ENCODE measurements around the gene ASB16.
A peak's percentile ranks its signal among the peaks of the same experiment; 100 is the strongest.

Gene ASB16

GRCh38 chr17:44221862-44222111 lies 51.3 kb downstream of the ASB16 start:
- DNase-seq (ENCODE audit: low spot score): peak; percentile 18
- TF ChIP-seq CTCF (conservative IDR thresholded peaks at IDR 0.05; ENCODE audit: low read depth): no peak
- ChIA-PET POLR2A (ENCODE audit: low non-redundant PET) (interaction anchor here (0.5 to 1.4 kb wide), 6 partner anchors 33 to 930 kb away, joined by 3 to 4 read pairs (median 3); no protein-coding TSS in a partner anchor), CTCF (interaction anchor here (0.6 to 1.0 kb wide), 6 partner anchors 104 to 671 kb away, joined by 3 to 5 read pairs (median 4); partner anchors contain the start of gene GRN)
- peak overlapping the region; percentile 99 for H3K27ac ChIP-seq

- peak; percentile 60 for DNase-seq (ENCODE audit: low spot score)
- CTCF ChIA-PET: interaction anchor here (0.7 kb wide), 3 partner anchors 126 to 671 kb away, joined by 3 to 5 read pairs (median 5); no protein-coding TSS in a partner anchor
- H3K27ac ChIP-seq: peak overlapping the region; percentile 99
- TF ChIP-seq CTCF (conservative IDR thresholded peaks at IDR 0.05; ENCODE audit: low read depth): peak; percentile 39
- POLR2A ChIA-PET (ENCODE audit: low non-redundant PET): interaction anchor here (0.5 to 1.4 kb wide), 6 partner anchors 75 to 930 kb away, joined by 3 to 4 read pairs (median 3); no protein-coding TSS in a partner anchor
Measured at GRCh38 chr17:44222112-44222869, 51.8 kb downstream of the ASB16 start.

GRCh38 chr17:44223541-44224071 lies 53.1 kb downstream of the ASB16 start:
- H3K27ac ChIP-seq: peak overlapping the region; percentile 99
- no peak for DNase-seq (ENCODE audit: low spot score)
- POLR2A ChIA-PET (ENCODE audit: low non-redundant PET): no interaction called here
- CTCF ChIA-PET: no interaction called here
- no peak for TF ChIP-seq CTCF (conservative IDR thresholded peaks at IDR 0.05; ENCODE audit: low read depth)
